Fibroblast of skin of scalp (primary cell): ENCODE data around the gene FAM118A.
"Not testable (repeated sequence)": the region's sequence is repeated elsewhere in the genome, so short reads cannot be mapped to it uniquely, and the experiment has no call there.

Source experiments
- DNase-seq: peaks from one replicate; pipeline ENCODE4 v3.0.0-alpha.2; 2013

The FAM118A gene

GRCh38 chr22:45284705-45285262 is 24.9 kb upstream of the FAM118A start, which contains the start of gene UPK3A:
TSS of gene UPK3A (plus strand) at chr22:45284949. CDS start at chr22:45285014, 65 bp downstream.
- DNase-seq = no peak

GRCh38 chr22:45285263-45286058 is 24.3 kb upstream of the FAM118A start:
- DNase-seq = no peak

DNA sequence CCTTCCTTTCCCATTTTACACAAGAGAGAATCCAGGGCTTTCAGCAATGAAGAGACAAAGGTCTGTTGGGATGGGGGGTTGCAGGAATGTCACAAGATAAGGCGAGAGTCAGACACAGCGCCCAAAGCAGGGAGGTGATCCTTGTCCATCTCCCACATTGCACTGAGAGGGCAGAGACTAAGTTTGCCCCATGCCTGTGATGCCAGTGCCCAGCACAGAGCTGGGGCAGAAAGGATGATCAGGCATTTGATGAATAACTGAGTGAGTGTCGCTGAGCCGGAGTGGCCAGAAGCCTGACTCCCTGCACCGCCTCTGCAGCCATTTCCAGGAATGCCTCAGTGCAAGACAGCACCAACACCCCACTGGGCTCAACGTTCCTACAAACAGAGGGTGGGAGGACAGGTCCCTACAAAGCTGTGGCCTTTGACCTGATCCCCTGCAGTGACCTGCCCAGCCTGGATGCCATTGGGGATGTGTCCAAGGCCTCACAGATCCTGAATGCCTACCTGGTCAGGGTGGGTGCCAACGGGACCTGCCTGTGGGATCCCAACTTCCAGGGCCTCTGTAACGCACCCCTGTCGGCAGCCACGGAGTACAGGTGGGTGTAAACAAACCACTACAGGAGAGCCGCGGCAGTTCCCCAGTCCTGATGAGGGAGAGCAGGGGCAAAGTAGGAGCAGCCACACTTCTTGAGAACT is 22.7 kb upstream of the FAM118A start:
- no peak for DNase-seq

- DNase-seq = peak; percentile 91
These were observed 19.3 kb upstream of the FAM118A start for GRCh38 chr22:45290410-45290936.

DNA sequence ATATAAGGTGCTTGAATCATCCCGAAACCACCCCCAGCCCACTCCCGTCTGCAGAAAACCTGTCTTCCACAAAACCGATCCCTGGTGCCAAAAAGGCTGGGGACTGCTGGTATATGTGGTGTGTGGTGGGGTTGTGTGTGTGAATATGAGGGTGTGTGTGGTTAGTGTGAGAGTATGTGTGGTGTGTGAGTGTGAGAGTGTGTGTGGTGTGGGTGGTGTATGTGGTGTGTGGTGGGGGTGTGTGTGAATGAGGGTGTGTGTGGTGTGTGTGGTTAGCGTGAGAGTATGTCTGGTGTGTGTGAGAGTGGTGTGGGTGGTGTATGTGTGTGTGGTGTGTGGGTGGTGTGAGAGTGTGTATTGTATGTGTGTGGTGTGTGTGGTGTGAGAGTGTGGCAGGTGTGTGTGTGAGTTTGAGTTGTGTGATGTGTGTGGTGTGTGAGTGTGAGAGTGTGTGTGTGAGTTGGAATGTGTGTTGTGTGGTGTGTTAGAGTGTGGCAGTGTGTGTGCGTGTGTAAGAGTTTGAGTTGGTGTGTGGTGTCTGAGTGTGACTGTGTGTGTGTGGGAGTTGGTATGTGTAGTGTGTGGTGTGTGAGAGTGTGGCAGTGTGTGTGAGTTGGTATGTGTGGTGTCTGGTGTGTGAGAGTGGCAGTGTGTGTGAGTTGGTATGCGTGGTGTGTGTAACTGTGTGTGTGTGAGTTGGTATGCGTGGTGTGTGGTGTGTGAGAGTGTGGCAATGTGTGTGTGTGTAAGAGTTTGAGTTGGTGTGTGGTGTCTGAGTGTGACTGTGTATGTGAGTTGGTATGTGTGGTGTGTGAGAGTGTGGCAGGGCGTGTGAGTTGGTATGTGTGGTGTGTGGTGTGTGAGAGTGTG is 18.4 kb upstream of the FAM118A start:
- no peak for DNase-seq

- no peak for DNase-seq
These were observed 17.8 kb upstream of the FAM118A start for GRCh38 chr22:45291931-45292290.

- no peak for DNase-seq
These were observed 16.8 kb upstream of the FAM118A start for GRCh38 chr22:45292731-45293442.

- no peak for DNase-seq
These were observed 15.7 kb upstream of the FAM118A start for GRCh38 chr22:45294030-45294429.

DNA sequence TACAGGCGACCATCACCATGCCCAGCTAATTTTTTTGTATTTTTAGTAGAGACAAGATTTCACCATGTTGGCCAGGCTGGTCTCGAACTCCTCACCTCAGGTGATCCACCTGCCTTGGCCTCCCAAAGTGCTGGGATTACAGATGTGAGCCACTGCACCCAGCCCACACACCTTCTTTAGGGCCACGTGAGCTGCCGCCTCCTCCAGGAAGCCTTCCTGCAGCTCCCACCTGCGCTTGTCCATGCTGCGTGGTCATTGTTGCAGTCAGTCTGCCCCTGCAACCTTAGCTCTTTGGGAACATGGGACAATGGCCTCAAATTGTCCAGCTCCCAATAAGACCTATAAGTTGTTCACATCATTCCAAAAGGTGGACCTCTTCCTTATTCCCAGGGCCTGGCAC is 14.7 kb upstream of the FAM118A start:
- DNase-seq = not testable (repeated sequence)

- DNase-seq = no peak
These were observed 14.2 kb upstream of the FAM118A start for GRCh38 chr22:45295492-45295891.

DNA sequence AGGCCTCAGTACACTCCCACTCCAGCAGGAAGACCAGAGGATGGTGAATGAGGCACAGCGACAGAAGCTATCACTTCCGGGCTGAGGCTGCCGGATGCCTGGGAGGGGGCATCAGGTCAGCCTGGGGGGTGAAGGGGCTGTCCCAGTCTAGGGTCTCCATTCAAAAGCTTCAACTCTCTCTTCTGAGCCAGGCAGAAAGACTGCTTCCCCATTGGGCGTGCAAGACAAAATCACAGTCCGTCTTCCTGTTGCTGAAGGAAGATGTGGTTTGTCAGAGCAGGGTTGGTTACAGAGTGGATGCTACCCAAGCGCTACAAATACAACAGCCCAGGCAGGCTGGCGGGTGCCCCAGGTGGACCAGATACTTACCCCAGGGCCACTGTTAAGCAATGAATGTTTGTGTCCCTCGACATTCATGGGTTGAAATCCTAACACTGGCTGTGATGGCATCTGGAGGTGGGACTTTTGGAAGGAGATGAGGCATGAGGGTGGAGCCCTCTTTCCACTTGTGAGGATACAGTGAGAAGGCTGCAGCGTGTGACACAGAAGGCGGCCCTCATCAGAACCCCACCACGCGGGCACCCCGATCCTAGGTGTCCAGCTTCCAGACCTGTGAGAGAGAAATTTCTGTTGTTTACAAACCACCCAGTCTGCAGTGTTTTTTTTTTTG is 13.0 kb upstream of the FAM118A start:
- DNase-seq = no peak

GRCh38 chr22:45298934-45299505 is 10.7 kb upstream of the FAM118A start:
- no peak for DNase-seq

GRCh38 chr22:45302751-45303150 is 7.0 kb upstream of the FAM118A start:
- no peak for DNase-seq

GRCh38 chr22:45303181-45303580 is 6.6 kb upstream of the FAM118A start:
- DNase-seq = no peak

DNA sequence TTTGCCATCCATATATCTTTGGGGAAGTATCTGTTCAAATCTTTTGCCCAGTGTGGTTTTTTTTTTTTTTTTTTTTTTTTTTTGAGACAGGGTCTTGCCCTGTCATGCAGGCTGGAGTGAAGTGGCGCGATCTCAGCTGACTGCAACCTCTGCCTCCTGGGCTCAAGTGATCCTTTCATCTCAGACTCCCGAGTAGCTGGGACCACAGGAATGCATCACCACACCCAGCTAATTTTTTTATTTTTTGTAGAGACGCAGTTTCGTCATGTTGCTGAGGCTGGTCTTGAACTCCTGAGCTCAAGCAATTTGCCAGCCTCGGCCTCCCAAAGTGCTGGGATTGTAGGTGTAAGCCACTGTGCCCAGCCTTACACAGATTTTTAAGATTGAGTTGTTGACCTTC is 4.8 kb upstream of the FAM118A start:
- DNase-seq = peak; percentile 28

- DNase-seq = no peak
These were observed 4.2 kb upstream of the FAM118A start for GRCh38 chr22:45305456-45306075.

GRCh38 chr22:45306139-45306538 is 3.6 kb upstream of the FAM118A start:
- no peak for DNase-seq

DNA sequence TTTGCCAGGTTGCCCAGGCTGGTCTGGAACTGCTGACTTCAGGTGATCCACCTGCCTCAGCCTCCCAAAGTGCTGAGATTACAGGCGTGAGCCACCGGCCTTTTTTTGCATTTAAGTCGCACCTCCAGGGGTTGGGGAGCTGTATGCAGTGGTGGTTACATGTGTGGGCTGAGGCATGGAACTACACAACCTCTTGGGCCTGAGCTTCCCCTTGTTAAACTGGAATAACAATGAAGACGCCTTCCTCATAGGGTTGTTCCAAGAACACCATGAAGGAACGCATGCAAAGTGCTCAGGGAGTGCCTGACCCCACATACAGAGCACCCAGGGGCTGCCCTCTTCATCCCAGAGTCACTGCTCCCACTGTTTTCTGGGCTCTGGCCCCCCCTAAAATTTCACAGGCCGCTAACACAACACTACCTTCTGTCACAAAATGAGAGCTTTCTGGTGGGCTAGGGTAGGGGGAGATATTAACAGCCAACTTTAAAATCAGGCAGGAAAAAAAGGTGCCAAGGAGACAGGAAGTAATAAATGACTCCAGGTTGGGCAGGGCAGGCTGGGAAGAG is 1.3 kb upstream of the FAM118A start:
- no peak for DNase-seq

GRCh38 chr22:45308957-45309421 is 745 bp upstream of the FAM118A start:
- no peak for DNase-seq
